ENCODE measurements around the gene ZHX3.

DNA sequence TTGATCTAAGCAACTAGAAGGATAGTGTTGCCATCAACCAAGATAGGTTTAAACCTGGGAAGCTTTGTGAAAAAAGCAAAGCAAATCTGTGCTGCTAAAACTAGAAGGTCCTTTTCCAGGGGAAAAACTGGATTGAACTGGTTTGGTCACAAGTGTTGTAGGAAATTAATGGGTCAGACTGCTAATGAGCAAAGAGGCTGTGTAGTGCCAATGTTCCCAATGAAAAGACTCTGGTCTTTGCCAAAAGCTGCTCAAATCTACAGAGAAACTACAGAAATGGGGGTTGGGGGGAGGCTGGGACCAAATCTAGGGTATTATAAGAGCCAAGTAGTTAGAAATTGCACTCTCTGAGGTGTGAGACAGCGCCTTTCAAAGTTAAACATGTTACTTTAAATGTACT, 95.2 kb downstream of the ZHX3 start:
- no peak for TF ChIP-seq CTCF (IDR thresholded peaks at IDR 0.05)
- no peak for TF ChIP-seq POLR2A (IDR thresholded peaks at IDR 0.05)

Data from right lobe of liver (tissue), 4 donors.